A549 (cell line): Measurements from ENCODE around the gene C6orf52.
"Not testable (repeated sequence)": the region's sequence is repeated elsewhere in the genome, so short reads cannot be mapped to it uniquely, and the experiment has no call there.

ENCODE experiments used
- CTCF ChIP-seq: fragments of >200 bp; sonication (Bioruptor Twin); formaldehyde crosslinking; IDR thresholded peaks from 3 replicates; pipeline ENCODE4 v1.5.1; 2016
- EP300 ChIP-seq, 2 experiments: fragments of >200 bp; sonication (Bioruptor Twin); formaldehyde crosslinking; IDR thresholded peaks; 2 replicates in 1 of 2; 3 replicates in 1 of 2; pipeline ENCODE4 v1.6.1; 2016 to 2017
- JUN ChIP-seq, 2 experiments: fragments of >200 bp; sonication (Bioruptor Twin); formaldehyde crosslinking; IDR thresholded peaks; 2 replicates in 1 of 2; 3 replicates in 1 of 2; pipeline ENCODE4 v1.6.1; 2016 to 2017
- NFE2L2 ChIP-seq: fragments of 150-350 bp; conservative IDR thresholded peaks from 2 replicates; pipeline ENCODE4 v1.6.1; 2014; ENCODE audit warnings: low read length
- POLR2A ChIP-seq: IDR thresholded peaks from 2 replicates; pipeline ENCODE4 v1.6.1; 2012; ENCODE audit warnings: mild to moderate bottlenecking, low read length

- not testable (repeated sequence) for TF ChIP-seq CTCF; POLR2A; EP300 (IDR thresholded peaks at IDR 0.05); NFE2L2; JUN (IDR thresholded peaks at IDR 0.05)
Observed at GRCh38 chr6:10720960-10721849, 26.8 kb upstream of the C6orf52 start.
